SU-DHL-6 (cell line): ENCODE measurements around the gene TP63.

Experiments used
- H2AFZ ChIP-seq: fragments of 200-600 bp; sonication (generic); 2 replicates; pipeline ENCODE4 v1.6.1; 2014; ENCODE audit warnings: low read depth, mild to moderate bottlenecking, moderate library complexity, mixed read lengths, antibody characterized with exemption, low read length; ENCODE audit not compliant: severe bottlenecking
- H3F3A ChIP-seq: fragments of 200-600 bp; shearing (Covaris generic); 2 replicates; pipeline ENCODE4 v1.6.0; 2016; ENCODE audit warnings: antibody characterized with exemption, mild to moderate bottlenecking; ENCODE audit not compliant: insufficient read depth
- H3K27ac ChIP-seq: fragments of 200-600 bp; sonication (generic); 2 replicates; pipeline ENCODE4 v1.5.1; 2016; ENCODE audit warnings: low read depth, mild to moderate bottlenecking, low read length, moderate library complexity, mixed read lengths
- H3K27me3 ChIP-seq: fragments of 200-600 bp; sonication (generic), shearing (Covaris generic); 2 replicates; pipeline ENCODE4 v1.6.0; 2014; ENCODE audit warnings: mild to moderate bottlenecking, low read length
- H3K36me3 ChIP-seq: fragments of 200-600 bp; sonication (generic); 2 replicates; pipeline ENCODE4 v1.6.1; 2014; ENCODE audit warnings: mild to moderate bottlenecking, low read length, mixed read lengths
- H3K4me2 ChIP-seq: fragments of 300-600, 200-600 bp; shearing (Covaris generic), sonication (generic); 2 replicates; pipeline ENCODE4 v1.6.0; 2014; ENCODE audit warnings: low read length, low read depth, mild to moderate bottlenecking; ENCODE audit not compliant: poor library complexity, severe bottlenecking
- H3K4me3 ChIP-seq: fragments of 200-600 bp; sonication (generic); 2 replicates; pipeline ENCODE4 v1.5.1; 2014; ENCODE audit warnings: antibody characterized with exemption, low read length, mild to moderate bottlenecking, mixed read lengths; ENCODE audit not compliant: insufficient read depth, poor library complexity, severe bottlenecking
- H3K79me2 ChIP-seq: fragments of 200-600 bp; sonication (generic); 2 replicates; pipeline ENCODE4 v1.6.1; 2014; ENCODE audit warnings: mild to moderate bottlenecking, low read length, moderate library complexity; ENCODE audit not compliant: insufficient read depth
- H3K9ac ChIP-seq: fragments of 200-600 bp; sonication (generic); 2 replicates; pipeline ENCODE4 v1.7.0; 2014; ENCODE audit warnings: mild to moderate bottlenecking, low read length
- H3K9me2 ChIP-seq: fragments of 200-600 bp; sonication (generic); replicated peaks from 2 replicates; pipeline ENCODE4 v1.6.1; 2014; ENCODE audit warnings: low read length; ENCODE audit not compliant: insufficient read depth
- H3K9me3 ChIP-seq: fragments of 200-600 bp; sonication (generic); 2 replicates; pipeline ENCODE4 v1.6.1; 2014; ENCODE audit warnings: low read length, mixed read lengths; ENCODE audit not compliant: insufficient read depth
- H4K20me1 ChIP-seq: fragments of 200-600 bp; sonication (generic); 2 replicates; pipeline ENCODE4 v1.6.1; 2014; ENCODE audit warnings: low read depth, mild to moderate bottlenecking, antibody characterized with exemption, low read length, moderate library complexity, mixed read lengths
- CTCF ChIP-seq: fragments of 200-600 bp; sonication (generic); IDR thresholded peaks from one replicate; pipeline ENCODE4 v1.5.1; 2017; ENCODE audit warnings: antibody characterized with exemption, mild to moderate bottlenecking, low read length, moderate library complexity; ENCODE audit not compliant: insufficient read depth, poor library complexity, severe bottlenecking
- EZH2phosphoT487 ChIP-seq: fragments of 200-600 bp; sonication (generic), shearing (Covaris generic); conservative IDR thresholded peaks from 2 replicates; pipeline ENCODE4 v1.6.1; 2018; ENCODE audit warnings: mild to moderate bottlenecking, antibody characterized with exemption, low read length, moderate library complexity, mixed read lengths

The TP63 gene

GRCh38 chr3:189937302-189938127 lies 306.3 kb downstream of the TP63 start:
- Histone ChIP-seq H2AFZ (no peak overlapping the region), H3K4me2 (no peak overlapping the region)
- TF ChIP-seq EZH2phosphoT487, result no peak
- TF ChIP-seq CTCF, result no peak

GRCh38 chr3:189941125-189941524 lies 309.9 kb downstream of the TP63 start:
- Histone ChIP-seq H3K4me2 (no peak overlapping the region), H3K9ac (no peak overlapping the region), H2AFZ (no peak overlapping the region), H3K27me3 (no peaks in the 10 kb centered on the region), H4K20me1 (no peaks in the 10 kb centered on the region), H3K79me2 (no peaks in the 10 kb centered on the region), H3K36me3 (no peaks in the 10 kb centered on the region), H3K9me3 (no peaks in the 10 kb centered on the region), H3K9me2 (no peaks in the 10 kb centered on the region), H3F3A (no peaks in the 10 kb centered on the region), H3K4me3 (no peak overlapping the region), H3K27ac (no peak overlapping the region)
- TF ChIP-seq EZH2phosphoT487, result no peak
- no peak for TF ChIP-seq CTCF

More at GRCh38 chr3:189937302-189938127, 306.3 kb downstream of the TP63 start:
- H3K27me3 ChIP-seq, result no peaks in the 10 kb centered on the region
- no peaks in the 10 kb centered on the region for H3K36me3 ChIP-seq
- no peaks in the 10 kb centered on the region for H3K9me2 ChIP-seq
- H3K27ac ChIP-seq, result no peak overlapping the region
- H3K79me2 ChIP-seq, result no peaks in the 10 kb centered on the region
- no peaks in the 10 kb centered on the region for H3F3A ChIP-seq
- H3K4me3 ChIP-seq, result no peak overlapping the region
- no peaks in the 10 kb centered on the region for H3K9me3 ChIP-seq
- no peak overlapping the region for H3K9ac ChIP-seq
- H4K20me1 ChIP-seq, result no peaks in the 10 kb centered on the region

GRCh38 chr3:189941679-189942078 lies 310.5 kb downstream of the TP63 start:
- H3K27me3 ChIP-seq, result no peaks in the 10 kb centered on the region
- no peaks in the 10 kb centered on the region for H3F3A ChIP-seq
- no peak overlapping the region for H3K4me3 ChIP-seq
- H2AFZ ChIP-seq, result no peak overlapping the region
- H4K20me1 ChIP-seq, result no peaks in the 10 kb centered on the region
- H3K4me2 ChIP-seq, result no peak overlapping the region
- no peaks in the 10 kb centered on the region for H3K9me3 ChIP-seq
- H3K9me2 ChIP-seq, result no peaks in the 10 kb centered on the region
- no peak for TF ChIP-seq CTCF
- no peak overlapping the region for H3K9ac ChIP-seq
- H3K79me2 ChIP-seq, result no peaks in the 10 kb centered on the region
- no peak overlapping the region for H3K27ac ChIP-seq
- H3K36me3 ChIP-seq, result no peaks in the 10 kb centered on the region
